Activated CD8-positive, alpha-beta T cell treated with anti-CD3 and anti-CD28 coated beads, Interleukin-2, amount 10 ng/mL, durations not matched to agents 7 days and 5 days (primary cell): ENCODE results near the gene MCC. TPM values are rescaled to one million over a fixed set of nuclear protein-coding genes. Genes with fewer than 3 reads are reported as not detected.

Experiments used
- ATAC-seq: fragments of 150-1000 bp; cut with Tn5 transposase; one replicate; pipeline ENCODE4 v1.10.0; 2021; ENCODE audit warnings: moderate library complexity
- CTCF ChIA-PET: fragments of 350-600 bp; sonication (Branson Sonifier 250); formaldehyde crosslinking; loops from one replicate; lab custom pipeline; 2021; ENCODE audit warnings: antibody characterized with exemption; lab: Charles Lee
- POLR2A ChIA-PET: fragments of 350-600 bp; sonication (Branson Sonifier 250); formaldehyde crosslinking; loops from one replicate; lab custom pipeline; 2021; ENCODE audit warnings: antibody characterized with exemption; lab: Charles Lee
- DNase-seq: peaks from one replicate; pipeline ENCODE4 v3.0.0-alpha.2; 2020
- H3K27ac Mint-ChIP-seq: one replicate; pipeline ENCODE4 v1.8.0; 2021; ENCODE audit warnings: mild to moderate bottlenecking, mixed read lengths
- H3K27me3 Mint-ChIP-seq: one replicate; pipeline ENCODE4 v1.8.0; 2021; ENCODE audit warnings: low read depth, mixed read lengths
- H3K36me3 Mint-ChIP-seq: one replicate; pipeline ENCODE4 v1.8.0; 2021; ENCODE audit warnings: low read depth, mixed read lengths
- H3K4me1 Mint-ChIP-seq: one replicate; pipeline ENCODE4 v1.8.0; 2021; ENCODE audit warnings: low read depth, mixed read lengths
- H3K4me3 Mint-ChIP-seq: one replicate; pipeline ENCODE4 v1.8.0; 2021; ENCODE audit warnings: mild to moderate bottlenecking, mixed read lengths
- H3K9me3 Mint-ChIP-seq: one replicate; pipeline ENCODE4 v1.8.0; 2022; ENCODE audit warnings: mixed read lengths; ENCODE audit not compliant: insufficient read depth
- total RNA-seq, 2 experiments: library from RNA; stranded (reverse); gene quantifications; one replicate each; pipeline ENCODE4 v1.2.3, GENCODE V29; 2021

MCC gene
- total RNA-seq, 2 experiments from 2014 or later, result 7.6 to 8.0 TPM

- POLR2A ChIA-PET, result no interaction called here
- Mint-ChIP-seq H3K27me3 (no peaks in the 10 kb centered on the region), H3K9me3 (no peaks in the 10 kb centered on the region), H3K4me3 (no peak overlapping the region), H3K27ac (no peak overlapping the region), H3K4me1 (no peaks in the 10 kb centered on the region), H3K36me3 (no peaks in the 10 kb centered on the region)
- DNase-seq, result no peak
- CTCF ChIA-PET, result interaction anchor here (1.7 kb wide), 1 partner anchor 146 kb away, joined by 3 read pairs; no protein-coding TSS in a partner anchor
- no peak for ATAC-seq
Measured at GRCh38 chr5:113140837-113141671, 347.2 kb downstream of the MCC start.

- ChIA-PET POLR2A (no interaction called here), CTCF (no interaction called here)
- DNase-seq, result no peak
- ATAC-seq, result no peak
- H3K36me3 Mint-ChIP-seq, result no peaks in the 10 kb centered on the region
- no peak overlapping the region for H3K4me3 Mint-ChIP-seq
- H3K27me3 Mint-ChIP-seq, result no peaks in the 10 kb centered on the region
- no peak overlapping the region for H3K27ac Mint-ChIP-seq
- H3K9me3 Mint-ChIP-seq, result no peaks in the 10 kb centered on the region
- H3K4me1 Mint-ChIP-seq, result no peaks in the 10 kb centered on the region
Measured at GRCh38 chr5:113133211-113133975, 354.9 kb downstream of the MCC start.

- H3K36me3 Mint-ChIP-seq, result no peaks in the 10 kb centered on the region
- DNase-seq (no peak), ATAC-seq (no peak)
- no peaks in the 10 kb centered on the region for H3K9me3 Mint-ChIP-seq
- no peak overlapping the region for H3K4me3 Mint-ChIP-seq
- H3K27ac Mint-ChIP-seq, result no peak overlapping the region
- CTCF ChIA-PET, result no interaction called here
- no peaks in the 10 kb centered on the region for H3K27me3 Mint-ChIP-seq
- POLR2A ChIA-PET, result no interaction called here
- H3K4me1 Mint-ChIP-seq, result no peaks in the 10 kb centered on the region
Measured at GRCh38 chr5:113132564-113132963, 355.7 kb downstream of the MCC start.

GRCh38 chr5:113128641-113129330 is 359.5 kb downstream of the MCC start:
- H3K4me3 Mint-ChIP-seq, result no peak overlapping the region
- H3K27ac Mint-ChIP-seq, result no peak overlapping the region
- no peaks in the 10 kb centered on the region for H3K9me3 Mint-ChIP-seq
- no peaks in the 10 kb centered on the region for H3K4me1 Mint-ChIP-seq
- ATAC-seq (no peak), DNase-seq (no peak)
- POLR2A ChIA-PET, result no interaction called here
- CTCF ChIA-PET, result interaction anchor here (0.9 kb wide), 1 partner anchor 10 kb away, joined by 3 read pairs; no protein-coding TSS in a partner anchor
- H3K36me3 Mint-ChIP-seq, result no peaks in the 10 kb centered on the region
- H3K27me3 Mint-ChIP-seq, result peaks cover 4% of the 10 kb centered on the region

GRCh38 chr5:113128082-113128481 is 360.2 kb downstream of the MCC start:
- CTCF ChIA-PET, result no interaction called here
- Mint-ChIP-seq H3K4me1 (no peaks in the 10 kb centered on the region), H3K27ac (no peak overlapping the region), H3K36me3 (no peaks in the 10 kb centered on the region), H3K27me3 (peaks cover 4% of the 10 kb centered on the region), H3K4me3 (no peak overlapping the region), H3K9me3 (no peaks in the 10 kb centered on the region)
- POLR2A ChIA-PET, result no interaction called here
- no peak for ATAC-seq
- DNase-seq, result no peak

- H3K36me3 Mint-ChIP-seq, result no peaks in the 10 kb centered on the region
- CTCF ChIA-PET, result no interaction called here
- H3K9me3 Mint-ChIP-seq, result no peaks in the 10 kb centered on the region
- peaks cover 4% of the 10 kb centered on the region for H3K27me3 Mint-ChIP-seq
- DNase-seq (no peak), ATAC-seq (no peak)
- H3K4me3 Mint-ChIP-seq, result no peak overlapping the region
- no peak overlapping the region for H3K27ac Mint-ChIP-seq
- POLR2A ChIA-PET, result no interaction called here
- no peaks in the 10 kb centered on the region for H3K4me1 Mint-ChIP-seq
Measured at GRCh38 chr5:113127021-113127420, 361.2 kb downstream of the MCC start.

- no peaks in the 10 kb centered on the region for H3K4me1 Mint-ChIP-seq
Measured at GRCh38 chr5:113125371-113125770, 362.9 kb downstream of the MCC start.

GRCh38 chr5:113124914-113125313 is 363.3 kb downstream of the MCC start:
- H3K4me1 Mint-ChIP-seq, result no peaks in the 10 kb centered on the region
- no peaks in the 10 kb centered on the region for H3K36me3 Mint-ChIP-seq
- no peak overlapping the region for H3K27ac Mint-ChIP-seq
- peaks cover 4% of the 10 kb centered on the region for H3K27me3 Mint-ChIP-seq
- H3K4me3 Mint-ChIP-seq, result no peak overlapping the region
- no peaks in the 10 kb centered on the region for H3K9me3 Mint-ChIP-seq
- ATAC-seq (no peak), DNase-seq (no peak)
- CTCF ChIA-PET, result no interaction called here
- POLR2A ChIA-PET, result no interaction called here

More at GRCh38 chr5:113125371-113125770, 362.9 kb downstream of the MCC start:
- DNase-seq, result no peak
- H3K9me3 Mint-ChIP-seq, result no peaks in the 10 kb centered on the region
- no peak overlapping the region for H3K4me3 Mint-ChIP-seq
- H3K27ac Mint-ChIP-seq, result no peak overlapping the region
- no peaks in the 10 kb centered on the region for H3K36me3 Mint-ChIP-seq
- ChIA-PET POLR2A (no interaction called here), CTCF (no interaction called here)
- H3K27me3 Mint-ChIP-seq, result peaks cover 4% of the 10 kb centered on the region
- no peak for ATAC-seq

- H3K9me3 Mint-ChIP-seq, result no peaks in the 10 kb centered on the region
- DNase-seq (no peak), ATAC-seq (no peak)
- ChIA-PET CTCF (no interaction called here), POLR2A (no interaction called here)
- H3K27ac Mint-ChIP-seq, result no peak overlapping the region
- H3K36me3 Mint-ChIP-seq, result no peaks in the 10 kb centered on the region
- H3K4me3 Mint-ChIP-seq, result no peak overlapping the region
- H3K27me3 Mint-ChIP-seq, result peaks cover 4% of the 10 kb centered on the region
- no peaks in the 10 kb centered on the region for H3K4me1 Mint-ChIP-seq
Measured at GRCh38 chr5:113124265-113124664, 364.0 kb downstream of the MCC start.

GRCh38 chr5:113123618-113124017 is 364.6 kb downstream of the MCC start:
- Mint-ChIP-seq H3K4me3 (no peak overlapping the region), H3K9me3 (no peaks in the 10 kb centered on the region), H3K36me3 (no peaks in the 10 kb centered on the region), H3K27me3 (peaks cover 4% of the 10 kb centered on the region), H3K4me1 (no peaks in the 10 kb centered on the region), H3K27ac (no peak overlapping the region)
- POLR2A ChIA-PET, result no interaction called here
- ATAC-seq (no peak), DNase-seq (no peak)
- CTCF ChIA-PET, result no interaction called here

- CTCF ChIA-PET, result no interaction called here
- peaks cover 4% of the 10 kb centered on the region for H3K27me3 Mint-ChIP-seq
- no peaks in the 10 kb centered on the region for H3K36me3 Mint-ChIP-seq
- no peaks in the 10 kb centered on the region for H3K9me3 Mint-ChIP-seq
- H3K4me3 Mint-ChIP-seq, result no peak overlapping the region
- H3K4me1 Mint-ChIP-seq, result no peaks in the 10 kb centered on the region
- ATAC-seq (no peak), DNase-seq (no peak)
- POLR2A ChIA-PET, result no interaction called here
- no peak overlapping the region for H3K27ac Mint-ChIP-seq
Measured at GRCh38 chr5:113122053-113122452, 366.2 kb downstream of the MCC start.
